ENCODE results near the gene SH3BGR.

DNA sequence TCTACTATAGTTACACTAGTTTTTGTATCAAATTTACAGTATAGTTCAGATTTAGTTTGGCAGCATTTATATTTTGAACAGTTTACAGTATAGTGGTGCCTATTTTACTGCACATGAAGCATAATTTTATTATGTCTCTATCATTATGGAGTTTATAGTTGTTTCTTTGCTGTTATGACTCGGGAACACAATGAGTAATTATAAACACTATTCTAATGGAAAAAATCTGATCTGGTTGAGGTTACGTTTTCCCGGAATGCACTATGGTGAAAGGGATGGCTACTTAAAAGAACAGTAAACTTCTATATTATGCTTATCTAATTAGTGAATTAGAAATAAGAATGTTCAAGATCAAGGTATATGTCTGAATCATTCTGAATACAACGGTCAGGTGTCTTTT, 16.8 kb upstream of the SH3BGR start:
- TF ChIP-seq POLR2A (IDR thresholded peaks at IDR 0.05; ENCODE audit: low read length), result no peak
- no peak for TF ChIP-seq GATA1 (IDR thresholded peaks at IDR 0.05; ENCODE audit: low read depth, low read length)
